ENCODE results near the gene C3orf22.

GRCh38 chr3:126580746-126581145, 22.0 kb upstream of the C3orf22 start:
- TF ChIP-seq CTCF (IDR thresholded peaks at IDR 0.05; ENCODE audit: low read depth, low read length) (no peak), EZH2phosphoT487 (IDR thresholded peaks at IDR 0.05; ENCODE audit: low read depth) (no peak)
